HG03280 (cell line): Measurements from ENCODE around the gene EPHA3.

Source experiments
- ATAC-seq: cut with Tn5 transposase; IDR thresholded peaks from one replicate; pipeline ENCODE4 v1.9.1; 2021; ENCODE audit warnings: mild to moderate bottlenecking, moderate library complexity; ENCODE audit not compliant: unreplicated experiment

The EPHA3 gene

DNA sequence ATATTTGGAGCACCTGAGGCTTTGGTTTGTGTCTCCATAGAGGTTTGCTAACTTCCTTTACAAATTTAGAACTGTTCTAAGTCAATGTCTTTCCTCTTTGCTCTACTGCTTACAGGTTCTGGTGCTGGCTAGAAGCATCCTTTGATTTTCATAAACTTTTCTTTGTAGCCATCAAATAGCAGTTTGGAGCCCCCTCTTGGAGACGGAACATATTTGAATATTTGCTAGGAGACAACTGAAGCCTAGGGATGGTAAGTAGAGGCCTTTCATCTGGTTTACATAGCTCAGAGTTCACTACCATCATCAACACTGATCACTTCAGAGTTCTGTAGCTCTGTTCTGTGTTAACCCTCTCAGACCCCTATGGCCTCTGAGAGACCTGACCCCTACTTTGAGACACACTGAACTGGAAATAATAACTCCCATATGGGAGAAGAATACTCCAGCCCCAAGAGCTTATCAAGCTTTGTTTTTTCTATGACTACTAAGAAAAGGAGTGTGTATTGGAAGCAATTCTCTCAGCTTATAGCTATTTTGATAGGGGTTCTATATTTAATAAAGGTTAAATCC is 420.4 kb downstream of the EPHA3 start:
- ATAC-seq = no peak
